NCI-H510A (cell line): ENCODE measurements around the gene PRIMA1.

Experiments used
- DNase-seq: peaks from one replicate; lab custom pipeline; 2025; lab: John Stamatoyannopoulos, UW

PRIMA1 gene

DNA sequence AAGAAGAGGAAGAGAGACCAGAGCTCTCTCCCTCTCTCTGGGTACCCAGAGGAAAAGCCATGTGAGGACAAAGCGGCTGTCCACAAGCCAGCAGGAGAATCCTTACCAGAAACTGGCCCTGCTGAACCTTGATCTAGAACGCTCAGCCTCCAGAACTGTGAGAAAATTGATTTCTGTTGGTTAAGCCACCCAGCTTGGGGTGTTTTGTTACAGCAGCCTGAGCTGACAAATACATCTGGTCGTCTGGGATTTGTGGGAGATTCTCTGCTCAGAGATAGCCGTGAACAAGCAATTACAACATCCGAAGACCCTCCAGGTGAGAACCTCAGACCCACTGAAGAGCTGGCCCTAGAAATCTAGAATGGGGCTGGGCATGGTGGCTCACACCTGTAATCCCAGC lies 6.5 kb upstream of the PRIMA1 start:
- DNase-seq: no peak

DNA sequence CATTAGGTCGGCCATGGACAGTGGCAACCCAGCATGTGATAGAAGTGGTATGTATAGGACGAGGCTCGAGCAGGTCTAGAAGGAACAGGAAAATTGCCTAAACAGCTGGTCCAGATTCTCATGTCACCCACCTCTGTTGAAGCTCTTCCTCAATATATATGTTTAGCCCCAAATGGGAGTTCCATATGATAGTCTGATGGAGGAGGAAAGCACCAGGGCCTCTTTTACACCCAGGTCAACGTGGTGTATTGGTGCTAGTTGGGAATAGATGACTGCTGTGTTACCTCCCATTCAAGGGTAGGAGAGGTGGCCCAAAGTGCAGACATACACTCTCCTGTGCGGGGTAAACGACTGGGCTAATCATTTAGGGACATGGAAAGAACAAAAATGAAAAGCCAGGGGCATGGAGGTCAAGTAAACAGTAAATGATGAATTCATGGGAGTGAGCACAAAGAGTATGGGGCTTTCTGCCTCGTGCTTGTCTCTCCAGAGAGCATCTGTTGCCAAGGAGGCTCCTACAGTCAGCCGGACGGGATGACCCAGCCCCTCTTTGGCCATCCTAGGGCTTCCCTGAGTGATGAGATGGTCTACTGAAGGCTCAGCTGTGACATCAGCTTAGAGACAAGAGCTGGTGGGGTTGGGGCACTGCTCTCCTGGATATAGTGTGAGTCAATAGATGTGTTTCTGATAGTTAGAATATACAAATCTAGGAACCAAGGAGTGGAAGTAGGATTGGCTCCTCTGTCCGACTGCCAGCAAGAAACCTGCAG lies 5.5 kb upstream of the PRIMA1 start:
- DNase-seq: no peak

DNA sequence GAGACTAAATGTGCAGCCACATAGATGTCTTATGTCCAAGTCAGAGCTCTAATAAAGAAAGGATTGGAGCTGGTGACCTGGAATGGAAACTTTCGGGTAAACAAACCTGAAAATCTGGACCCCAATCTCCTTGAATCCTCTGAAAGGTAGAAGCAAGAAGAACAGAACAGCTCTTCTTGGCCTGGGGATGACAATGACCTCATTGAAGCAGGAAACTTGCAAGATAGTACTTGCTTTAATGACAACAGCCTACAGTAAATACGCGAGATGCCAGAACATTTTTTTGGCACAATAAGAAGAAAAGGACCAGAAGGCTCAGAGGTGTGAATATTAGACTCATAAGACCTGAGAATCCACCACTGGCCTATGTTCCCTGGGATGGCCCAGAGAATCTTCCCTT lies 4.1 kb upstream of the PRIMA1 start:
- no peak for DNase-seq

DNA sequence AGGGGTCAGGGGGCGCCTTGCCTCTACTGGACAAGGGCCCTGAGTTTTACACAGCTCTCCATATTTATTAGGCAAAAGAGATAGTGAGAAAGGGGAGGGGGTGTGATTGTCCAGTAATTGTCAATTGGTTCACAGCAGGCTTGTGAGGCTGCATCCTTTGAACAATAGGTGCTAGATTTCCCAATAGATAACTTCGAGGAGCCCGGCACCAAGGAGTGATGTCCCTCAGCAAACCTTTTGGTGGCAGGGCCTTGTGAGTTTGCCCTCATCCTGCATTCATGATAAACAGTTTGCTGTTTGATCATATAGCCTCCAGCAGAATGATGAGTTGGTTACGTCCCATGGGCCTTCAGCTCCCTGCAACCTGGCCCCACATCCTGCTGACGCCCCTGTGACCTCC lies 2.7 kb upstream of the PRIMA1 start:
- DNase-seq: no peak

DNA sequence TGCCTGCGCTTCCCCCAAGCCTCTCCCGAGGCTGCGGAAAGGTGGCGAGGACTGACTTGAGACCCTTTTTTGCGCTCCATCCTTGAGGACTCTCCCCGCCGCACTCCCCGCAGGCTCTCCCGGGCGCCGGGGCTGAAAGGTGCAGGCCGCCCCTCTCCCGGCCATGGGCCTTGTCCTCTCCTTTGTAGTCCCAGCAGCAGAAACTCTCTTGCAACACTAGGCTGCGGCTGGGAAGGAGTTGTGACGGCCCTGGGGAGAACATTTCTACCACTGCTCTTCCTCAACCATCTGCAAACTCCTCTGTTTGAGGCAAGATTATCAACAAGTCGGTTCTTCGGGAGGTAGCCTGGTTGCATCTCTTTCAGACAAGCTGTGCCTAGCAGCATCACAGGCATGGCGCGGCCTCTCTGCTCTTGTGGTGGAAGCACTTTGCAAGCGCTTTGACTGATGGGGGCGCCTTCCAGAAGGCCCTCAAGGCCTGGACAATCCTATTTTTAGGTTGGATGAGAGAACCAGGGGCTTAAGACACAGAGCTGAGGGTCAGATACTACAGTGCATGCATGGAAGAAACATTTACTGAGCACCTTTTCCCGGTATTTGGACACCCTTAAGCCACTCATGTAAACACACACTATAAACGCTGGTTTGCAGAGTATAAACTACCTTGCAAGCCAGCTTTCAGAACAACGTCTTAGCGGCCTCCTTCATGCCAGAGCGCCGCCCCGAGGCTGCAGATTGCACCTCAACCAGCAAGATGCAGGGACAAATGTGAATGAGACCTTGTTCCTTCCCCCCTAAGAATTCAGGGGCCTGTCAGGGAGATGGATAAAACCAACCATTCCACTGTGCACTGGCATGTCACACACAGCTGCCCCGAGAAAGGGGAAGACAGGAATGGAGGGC lies 1.2 kb upstream of the PRIMA1 start:
- DNase-seq: no peak

DNA sequence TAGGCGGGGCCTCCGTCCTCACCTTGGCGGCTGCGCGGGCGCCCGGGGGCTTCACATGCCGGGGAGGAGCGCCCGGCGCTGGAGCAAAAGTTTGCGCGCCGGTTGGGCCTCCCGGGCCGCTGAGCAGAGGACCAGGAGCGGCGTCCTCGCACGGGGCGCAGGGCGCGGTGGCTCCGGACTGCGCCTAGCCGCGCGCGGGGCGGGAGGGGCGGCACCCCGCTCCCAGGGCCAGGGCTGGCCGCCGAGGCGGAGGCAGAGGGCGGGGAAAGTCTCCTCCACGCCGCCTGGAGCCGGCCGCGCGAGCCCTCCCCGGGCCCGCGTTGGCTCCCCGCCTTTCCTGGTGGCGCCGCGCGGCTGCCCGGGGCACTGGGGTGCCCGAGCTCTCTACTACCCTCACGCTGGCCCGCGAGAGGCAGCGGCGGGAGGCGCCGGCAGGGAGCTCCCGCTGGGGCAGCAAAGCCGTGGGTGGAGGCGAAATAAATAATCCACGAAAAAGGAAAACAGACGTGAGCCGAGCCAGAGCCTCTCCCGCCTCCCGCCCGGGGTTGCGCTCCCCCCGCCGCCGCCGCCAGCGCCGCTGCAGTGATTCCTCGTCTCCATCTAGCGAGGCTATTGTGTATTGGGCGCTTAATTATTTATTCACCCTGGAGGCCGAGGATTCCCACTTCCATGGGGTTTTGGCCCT lies 400 bp upstream of the PRIMA1 start:
- DNase-seq: peak; percentile 39

DNA sequence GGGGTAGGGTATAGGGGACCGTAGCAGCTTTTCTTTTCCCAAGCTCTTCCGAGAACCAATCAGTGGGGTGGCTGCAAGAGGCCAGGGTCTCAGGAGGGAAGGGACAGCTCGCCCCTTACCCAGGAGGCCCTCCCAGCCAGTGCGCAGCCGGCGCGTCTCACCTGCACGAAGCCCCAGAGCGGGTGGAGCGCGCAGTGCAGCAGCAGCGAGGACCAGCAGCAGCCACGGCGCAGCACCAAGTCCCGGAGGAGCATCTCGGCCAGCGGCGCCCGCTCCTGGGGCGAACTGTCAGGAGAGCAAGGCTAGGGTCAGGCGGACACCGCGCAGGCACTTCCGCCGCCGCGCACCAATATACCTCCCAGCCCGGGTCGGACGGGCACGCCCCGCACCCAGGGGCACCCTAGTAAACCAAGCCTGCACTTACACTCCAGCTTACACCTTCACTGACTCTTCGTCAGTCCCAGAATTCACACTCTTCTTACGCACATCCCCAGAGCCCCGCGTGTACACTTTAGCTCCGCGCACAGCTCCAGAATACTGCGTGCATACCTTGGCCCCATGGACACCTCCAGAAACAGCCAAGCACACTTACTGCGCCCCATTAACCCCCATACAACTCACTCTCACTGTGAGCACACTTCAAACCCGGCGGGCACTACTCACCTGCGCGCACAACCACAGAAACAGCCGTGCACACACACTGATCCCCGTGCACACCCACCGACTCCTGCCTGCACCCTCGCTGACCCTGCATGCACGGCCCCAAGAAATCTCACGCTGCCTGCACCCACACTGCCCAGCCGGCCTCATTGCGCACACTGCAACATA lies 606 bp downstream of the PRIMA1 start:
- DNase-seq: no peak

DNA sequence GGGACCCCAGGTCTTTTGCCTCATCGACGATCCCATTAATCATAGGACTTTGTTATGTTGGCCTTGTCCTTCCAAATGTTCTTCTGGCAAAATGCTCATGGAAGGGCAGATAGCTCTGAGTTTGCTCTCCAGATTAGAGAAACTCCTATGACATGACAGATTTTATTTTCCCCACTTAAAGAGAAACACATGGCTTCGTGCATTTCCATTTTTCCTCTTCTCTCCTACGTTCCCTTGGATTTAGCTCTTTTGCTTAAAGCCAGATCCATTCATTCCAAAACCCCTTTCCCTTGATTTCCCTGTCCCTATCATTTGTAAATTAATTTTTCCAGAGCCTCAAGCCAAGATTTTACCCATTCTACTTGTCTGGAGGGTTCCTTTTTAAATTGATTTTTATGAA lies 2.9 kb downstream of the PRIMA1 start:
- no peak for DNase-seq

DNA sequence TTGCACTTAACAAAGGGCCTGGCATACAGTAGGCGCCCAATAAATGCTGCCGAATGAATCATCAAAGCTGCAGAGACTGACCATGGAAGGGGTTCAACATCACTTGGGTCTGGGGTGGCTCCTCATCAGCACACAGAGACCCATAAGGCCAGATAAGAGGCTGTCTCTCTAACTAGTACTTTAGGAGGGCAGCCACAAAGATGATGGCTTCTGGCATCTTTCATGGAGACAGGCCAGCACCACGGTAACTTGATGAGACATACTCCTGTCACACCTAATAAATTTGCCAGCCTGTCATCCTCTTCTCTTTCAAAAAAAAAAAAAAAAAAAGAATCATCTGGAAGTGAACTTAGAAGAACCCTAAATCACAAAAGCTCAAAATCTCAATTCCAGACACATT lies 3.4 kb downstream of the PRIMA1 start:
- DNase-seq: no peak

DNA sequence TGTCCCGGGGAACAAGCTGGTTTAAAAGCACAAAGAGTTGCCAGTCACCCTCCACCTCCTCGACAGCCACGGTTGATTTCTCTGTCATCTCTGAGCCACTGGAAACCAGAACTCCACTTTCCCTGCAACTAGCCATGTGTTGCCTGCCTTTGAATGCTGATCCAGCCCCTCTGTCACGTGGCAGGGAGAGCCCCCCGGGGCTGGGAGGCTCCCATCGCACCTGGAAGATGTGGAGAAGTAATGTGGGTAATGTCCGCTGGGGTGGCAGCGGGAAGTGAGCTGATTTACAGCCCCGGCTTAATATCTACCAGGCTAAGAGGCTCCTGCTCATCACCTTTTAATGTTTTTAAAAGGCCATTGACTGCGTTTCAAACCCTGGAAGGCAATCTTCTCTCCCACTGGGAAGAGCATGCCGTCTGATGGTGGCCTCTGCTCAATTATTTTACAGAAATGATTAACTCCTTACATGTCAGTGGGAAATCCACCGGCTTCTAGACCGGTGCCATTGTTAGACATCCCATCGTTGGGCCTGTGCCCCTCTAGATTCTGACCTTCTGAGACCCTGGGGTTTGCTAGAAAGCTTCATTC lies 7.4 kb downstream of the PRIMA1 start:
- DNase-seq: no peak

DNA sequence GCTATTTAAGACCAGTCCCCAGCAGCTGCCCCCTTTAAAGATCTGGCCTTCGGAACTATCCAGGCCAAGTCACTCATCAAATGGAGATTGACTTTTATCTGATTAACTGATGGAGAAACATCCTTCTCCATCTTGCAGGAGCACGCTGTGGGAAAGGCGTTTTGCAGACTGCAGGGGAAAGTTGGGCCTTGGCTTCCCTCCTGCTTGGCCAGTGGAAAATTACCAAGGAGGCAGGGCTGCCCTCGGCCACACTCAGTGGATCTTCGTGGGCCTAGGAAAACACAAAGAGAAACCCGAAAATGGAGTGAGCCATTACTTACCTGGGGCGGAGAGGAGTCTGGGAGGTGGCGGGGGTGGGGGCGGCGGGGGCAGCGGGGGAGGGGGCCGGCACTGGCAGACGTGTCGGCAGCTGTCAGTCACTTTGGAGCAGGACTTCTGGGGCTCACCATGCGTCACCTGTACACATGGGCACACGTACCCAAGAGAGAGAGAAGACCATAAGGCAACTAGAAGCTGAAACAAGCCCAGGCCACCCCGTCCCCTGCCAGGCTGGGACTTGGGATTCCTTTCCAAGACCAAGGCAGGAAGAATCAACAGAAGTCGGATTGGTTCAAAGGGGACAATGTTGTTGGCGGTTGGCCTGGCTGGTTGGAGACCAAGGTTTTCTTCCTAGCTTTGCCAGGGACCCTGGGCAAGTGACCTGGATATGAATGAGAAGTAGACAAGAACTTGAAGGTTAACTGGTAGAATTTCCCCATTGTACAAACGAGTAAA lies 9.2 kb downstream of the PRIMA1 start:
- DNase-seq: no peak

DNA sequence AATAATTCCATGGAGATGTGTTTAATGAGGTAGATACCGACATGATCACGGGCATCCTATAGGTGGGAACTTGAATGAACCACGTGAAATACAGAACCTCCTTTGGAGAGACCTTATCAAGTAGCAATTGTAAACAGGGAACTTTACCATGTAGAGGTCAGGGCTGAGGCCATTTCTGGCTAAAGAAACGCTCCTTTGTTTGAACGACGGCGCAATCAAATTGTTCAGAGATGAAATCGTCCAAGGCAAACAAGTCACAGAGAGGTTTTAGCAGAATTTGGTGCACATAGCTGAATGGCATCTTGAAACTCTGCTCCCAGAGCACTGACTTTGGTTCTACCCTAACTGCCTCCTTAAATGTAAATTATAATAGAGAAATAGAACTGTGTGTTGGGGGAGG lies 9.8 kb downstream of the PRIMA1 start:
- DNase-seq: no peak

DNA sequence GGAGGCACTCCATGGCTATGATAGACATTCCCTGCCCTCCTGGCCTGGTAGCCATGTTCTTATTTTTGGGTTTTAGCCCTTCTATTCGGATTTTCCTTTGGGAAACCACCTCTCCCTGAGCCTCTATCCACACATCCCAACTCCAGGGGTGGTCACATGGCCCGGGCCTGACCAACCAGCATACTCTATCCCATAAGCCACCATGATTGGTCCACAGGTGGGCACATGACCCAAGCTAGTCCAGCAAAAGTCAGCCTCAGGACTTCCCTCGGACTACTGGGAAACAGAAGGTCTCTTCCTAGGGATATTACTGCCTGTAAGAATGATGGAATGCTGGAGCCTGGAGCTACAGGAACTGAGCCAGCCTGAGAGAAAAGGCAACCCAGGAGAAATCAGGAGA lies 12.5 kb downstream of the PRIMA1 start:
- DNase-seq: no peak

DNA sequence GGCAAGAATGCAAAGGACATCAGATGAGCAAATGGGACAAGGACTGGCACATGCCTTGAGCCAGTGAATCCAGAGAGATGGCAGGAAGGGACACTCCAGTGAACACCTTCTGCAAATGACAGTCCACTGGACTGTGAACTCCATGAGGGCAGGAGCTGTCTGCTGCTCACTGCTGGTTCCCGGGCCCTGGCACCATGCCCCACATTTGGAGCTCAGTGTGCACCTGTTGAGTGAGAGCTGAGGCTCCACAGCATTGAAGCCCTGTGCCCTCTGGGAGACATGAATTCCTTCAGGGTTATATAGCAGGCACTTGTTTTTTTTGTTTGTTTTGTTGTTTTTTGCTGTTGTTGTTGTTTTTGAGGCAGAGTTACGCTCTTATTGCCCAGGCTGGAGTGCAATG lies 13.1 kb downstream of the PRIMA1 start:
- no peak for DNase-seq

DNA sequence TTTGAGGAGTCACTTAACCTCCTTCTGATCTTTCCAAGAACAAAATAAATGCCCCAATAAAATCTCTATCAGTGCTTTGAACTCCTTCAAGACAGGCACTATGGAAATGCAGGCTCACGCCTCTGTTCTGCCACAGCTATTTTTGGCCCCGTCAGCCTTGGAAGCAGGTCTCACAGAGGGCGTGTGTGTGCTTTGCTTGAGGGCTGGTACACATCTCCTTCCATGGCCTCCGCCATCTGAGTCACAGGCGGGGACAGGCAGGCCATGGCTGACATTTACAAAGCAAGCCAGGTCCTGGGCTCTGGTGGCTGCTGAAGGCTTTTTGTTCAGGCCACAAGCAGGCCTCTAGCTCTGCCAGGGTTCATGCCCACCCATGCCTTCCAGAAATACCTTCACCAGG lies 16.0 kb downstream of the PRIMA1 start:
- no peak for DNase-seq

DNA sequence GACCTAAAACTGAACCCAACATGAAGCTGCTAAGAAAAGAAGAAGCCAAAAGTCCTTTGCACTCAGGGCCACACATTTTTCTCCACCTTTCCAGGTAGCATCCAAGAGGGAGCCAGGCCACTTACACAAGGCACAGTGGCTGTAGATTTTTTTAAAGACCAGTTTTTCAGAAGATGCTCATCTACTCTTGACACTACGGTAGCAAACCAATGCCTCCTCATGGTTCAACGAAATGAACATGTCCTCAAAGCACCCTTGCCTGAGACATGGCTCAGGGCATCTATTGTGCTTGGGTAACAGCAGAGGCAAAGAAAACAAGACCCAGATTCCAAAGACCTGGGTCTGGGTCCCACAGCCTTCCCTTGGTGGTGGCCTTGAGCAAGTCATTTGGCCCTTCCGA lies 22.3 kb downstream of the PRIMA1 start:
- DNase-seq: no peak

DNA sequence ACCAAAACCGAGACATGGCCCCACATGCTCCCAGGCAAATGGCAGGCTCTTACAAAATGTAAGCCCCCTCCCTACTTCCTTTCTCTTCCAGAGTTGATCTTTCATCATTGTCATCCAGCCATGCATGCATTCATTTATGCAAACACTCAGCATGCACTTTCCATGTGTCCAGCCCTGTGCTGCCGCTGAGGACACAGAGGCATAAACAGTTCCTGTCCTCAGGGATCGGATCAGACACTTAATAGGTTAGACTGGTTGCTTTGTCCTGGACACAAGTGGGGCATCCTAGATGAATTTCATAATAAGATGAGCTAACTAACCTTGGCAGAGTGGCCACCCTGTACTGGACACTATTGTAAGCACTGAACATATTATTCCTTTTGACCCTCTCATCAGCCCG lies 23.1 kb downstream of the PRIMA1 start:
- DNase-seq: peak; percentile 30

DNA sequence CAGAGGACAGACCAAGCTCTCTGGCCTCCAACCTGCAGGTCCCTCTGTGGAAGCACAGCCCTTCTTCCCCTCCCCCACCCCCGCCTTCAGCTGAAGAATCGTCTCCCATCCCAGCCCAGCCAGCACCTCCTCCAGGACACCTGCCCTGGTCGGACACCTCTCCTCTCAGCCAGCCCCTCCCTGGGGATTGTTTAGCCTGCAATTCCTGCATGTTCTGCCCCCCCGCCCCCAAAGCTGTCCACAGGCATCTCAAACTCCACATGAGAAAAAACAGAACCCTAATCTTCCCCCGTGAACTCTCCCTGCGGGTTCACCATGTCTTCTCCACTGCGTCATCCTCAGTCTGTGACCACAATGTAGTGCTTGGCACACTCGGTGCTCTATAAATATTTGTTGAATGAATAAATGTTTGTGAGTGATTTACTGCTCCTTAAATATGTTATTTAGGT lies 24.1 kb downstream of the PRIMA1 start:
- peak; percentile 41 for DNase-seq

DNA sequence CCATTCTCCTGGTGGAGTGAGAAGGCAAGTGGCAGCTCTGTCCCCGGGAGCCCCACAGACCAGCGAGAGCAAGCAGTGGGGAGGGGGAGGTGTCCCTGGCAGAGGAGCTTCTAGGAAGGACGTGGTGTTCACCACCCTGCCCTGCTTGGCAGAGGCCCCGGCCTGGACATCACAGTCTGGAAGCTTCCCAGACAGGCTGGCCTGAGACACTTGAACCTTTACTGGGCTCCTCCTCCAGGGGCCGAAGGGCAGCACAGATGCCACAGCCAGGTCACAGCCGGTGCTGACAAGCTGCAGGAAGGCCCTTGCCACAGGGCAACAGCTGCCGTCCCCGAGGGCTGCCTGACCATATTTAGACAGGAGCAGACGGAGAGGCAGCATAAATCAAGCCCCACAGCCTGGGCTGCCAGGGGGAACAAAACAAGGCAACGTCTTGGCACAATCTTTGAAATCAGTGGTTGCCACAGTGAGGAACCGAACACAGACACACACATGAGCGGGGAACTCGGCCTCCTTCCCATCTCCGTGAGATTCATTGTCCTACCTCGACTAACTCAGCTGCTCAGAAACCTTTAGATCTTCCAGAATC lies 28.5 kb downstream of the PRIMA1 start:
- DNase-seq: peak; percentile 31

DNA sequence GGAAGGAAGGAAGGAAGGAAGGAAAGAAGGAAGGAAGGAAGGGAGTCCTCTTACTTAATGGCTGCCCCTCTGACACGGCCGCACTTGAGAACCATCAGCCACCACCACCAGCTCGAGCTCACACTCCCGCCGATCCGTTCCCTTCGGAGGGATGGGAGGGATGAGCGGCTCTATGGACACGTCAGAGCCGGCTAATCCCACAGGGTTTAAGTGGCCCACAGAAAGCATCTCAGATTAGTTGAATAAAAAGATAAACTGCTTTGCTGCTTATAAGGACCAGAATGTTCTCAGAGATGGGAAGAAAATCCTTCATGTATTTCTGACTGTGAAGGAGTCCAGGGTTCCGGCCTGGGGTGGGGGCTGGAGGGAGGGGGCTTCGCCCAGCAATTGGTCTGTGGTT lies 31.1 kb downstream of the PRIMA1 start:
- DNase-seq: no peak
